Stomach (tissue), 4 donors: ENCODE results near the gene COX7A2L.

Experiments
- EP300 ChIP-seq: sonication (generic); formaldehyde crosslinking; IDR thresholded peaks from one replicate; pipeline ENCODE4 v1.6.1; 2017; ENCODE audit warnings: antibody characterized with exemption
- POLR2A ChIP-seq, 4 donors: fragments of 450-650 bp; IDR thresholded peaks; one replicate each; pipeline ENCODE4 v1.6.1; 2016; ENCODE audit warnings: antibody characterized with exemption in 4 of 4, control low read depth in 2 of 4, mild to moderate bottlenecking in 1 of 4, moderate library complexity in 1 of 4
- POLR2AphosphoS5 ChIP-seq, 3 donors: sonication (generic); formaldehyde crosslinking; IDR thresholded peaks; one replicate each; pipeline ENCODE4 v1.6.1; 2016; ENCODE audit warnings: antibody characterized with exemption in 3 of 3
- TF ChIP-seq, protein P1 (sequence below), 7 experiments: fragments of 450-650 bp in 4 of 7; fragments of 200-600 bp in 3 of 7; sonication (generic) in 3 of 7; IDR thresholded peaks; one replicate each; pipeline ENCODE4 v1.5.1; 2016 to 2019; ENCODE audit warnings: antibody characterized with exemption in 7 of 7, control low read depth in 2 of 7, mild to moderate bottlenecking in 1 of 7

DNA sequence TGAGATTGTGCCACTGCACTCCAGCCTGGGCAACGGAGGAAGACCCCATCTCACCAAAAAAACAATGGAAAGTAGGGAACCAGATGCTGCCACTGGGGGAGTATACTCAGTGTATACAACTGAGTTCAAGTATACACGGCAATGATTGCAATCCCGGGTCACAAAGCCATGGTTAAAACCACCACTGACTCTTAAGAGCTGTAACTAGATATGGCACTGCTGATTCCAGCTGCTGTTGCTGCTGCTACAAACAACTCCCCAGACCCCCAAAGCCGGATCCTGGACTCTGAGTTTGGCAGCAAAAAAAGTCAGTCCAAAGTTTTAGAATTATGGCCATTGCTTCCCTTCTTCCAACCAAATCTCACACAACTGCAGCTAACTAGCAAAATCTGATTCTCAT lies 43.7 kb upstream of the COX7A2L start:
- TF ChIP-seq, protein P1, sequence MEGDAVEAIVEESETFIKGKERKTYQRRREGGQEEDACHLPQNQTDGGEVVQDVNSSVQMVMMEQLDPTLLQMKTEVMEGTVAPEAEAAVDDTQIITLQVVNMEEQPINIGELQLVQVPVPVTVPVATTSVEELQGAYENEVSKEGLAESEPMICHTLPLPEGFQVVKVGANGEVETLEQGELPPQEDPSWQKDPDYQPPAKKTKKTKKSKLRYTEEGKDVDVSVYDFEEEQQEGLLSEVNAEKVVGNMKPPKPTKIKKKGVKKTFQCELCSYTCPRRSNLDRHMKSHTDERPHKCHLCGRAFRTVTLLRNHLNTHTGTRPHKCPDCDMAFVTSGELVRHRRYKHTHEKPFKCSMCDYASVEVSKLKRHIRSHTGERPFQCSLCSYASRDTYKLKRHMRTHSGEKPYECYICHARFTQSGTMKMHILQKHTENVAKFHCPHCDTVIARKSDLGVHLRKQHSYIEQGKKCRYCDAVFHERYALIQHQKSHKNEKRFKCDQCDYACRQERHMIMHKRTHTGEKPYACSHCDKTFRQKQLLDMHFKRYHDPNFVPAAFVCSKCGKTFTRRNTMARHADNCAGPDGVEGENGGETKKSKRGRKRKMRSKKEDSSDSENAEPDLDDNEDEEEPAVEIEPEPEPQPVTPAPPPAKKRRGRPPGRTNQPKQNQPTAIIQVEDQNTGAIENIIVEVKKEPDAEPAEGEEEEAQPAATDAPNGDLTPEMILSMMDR (IDR thresholded peaks at IDR 0.05): no peak
- TF ChIP-seq POLR2AphosphoS5 (IDR thresholded peaks at IDR 0.05) (no peak), POLR2A (IDR thresholded peaks at IDR 0.05) (no peak), EP300 (no peak)
